IMR-90 (cell line): ENCODE measurements around the gene TCOF1. TPM values are rescaled to one million over a fixed set of nuclear protein-coding genes. Genes with fewer than 3 reads are reported as not detected.

Experiments
- ATAC-seq: fragments of 200-7000 bp; cut with Tn5 transposase; 2 replicates; pipeline ENCODE4 v1.9.1; 2020; ENCODE audit warnings: low read depth, mild to moderate bottlenecking, moderate library complexity
- BruUV-seq: library from RNA; stranded (reverse); fragments of 400-500 nt; replicated peaks from 2 replicates; lab custom pipeline; 2021; lab: Mats Ljungman, UMichigan
- CTCF ChIA-PET: fragments of 300-600 bp; formaldehyde crosslinking; extraction: SDS; loops from one replicate; lab custom pipeline; 2021; ENCODE audit warnings: antibody characterized with exemption; lab: Yijun Ruan, JAX
- POLR2A ChIA-PET: fragments of 300-600 bp; sonication (Branson Sonifier 250); formaldehyde crosslinking; loops from one replicate; lab custom pipeline; 2022; ENCODE audit warnings: antibody characterized with exemption; ENCODE audit not compliant: unreplicated experiment; lab: Charles Lee
- DNase-seq: peaks from one replicate; pipeline ENCODE4 v3.0.0; 2013
- H2AFZ ChIP-seq: replicated peaks from 2 replicates; pipeline ENCODE3; 2013; ENCODE audit warnings: low read length, mild to moderate bottlenecking; ENCODE audit not compliant: poor library complexity
- H2AK5ac ChIP-seq: 2 replicates; pipeline ENCODE4 v1.6.1; 2013; ENCODE audit warnings: low read depth, low read length, inconsistent platforms
- H2AK9ac ChIP-seq: replicated peaks from 2 replicates; pipeline ENCODE3; 2013; ENCODE audit warnings: mild to moderate bottlenecking, low read depth, low read length, moderate library complexity; ENCODE audit not compliant: poor library complexity
- H2BK120ac ChIP-seq: 2 replicates; pipeline ENCODE4 v1.6.1; 2013; ENCODE audit warnings: low read depth, low read length, inconsistent platforms
- H2BK15ac ChIP-seq: 3 replicates; pipeline ENCODE4 v1.6.1; 2013; ENCODE audit warnings: low read depth, low read length, inconsistent platforms
- H2BK20ac ChIP-seq: 2 replicates; pipeline ENCODE4 v1.6.1; 2013; ENCODE audit warnings: low read depth, mild to moderate bottlenecking, inconsistent platforms, low read length, moderate library complexity
- H2BK5ac ChIP-seq: 2 replicates; pipeline ENCODE4 v1.6.1; 2013; ENCODE audit warnings: mild to moderate bottlenecking, low read depth, low read length, inconsistent platforms; ENCODE audit not compliant: poor library complexity, severe bottlenecking
- H3K14ac ChIP-seq: replicated peaks from 2 replicates; pipeline ENCODE4 v1.6.1; 2013; ENCODE audit warnings: low read depth, low read length, inconsistent platforms
- H3K18ac ChIP-seq: 2 replicates; pipeline ENCODE4 v1.6.1; 2013; ENCODE audit warnings: low read depth, low read length, control low read depth
- H3K23ac ChIP-seq: 2 replicates; pipeline ENCODE4 v1.6.1; 2013; ENCODE audit warnings: low read depth, low read length, inconsistent platforms
- H3K27ac ChIP-seq: 2 replicates; pipeline ENCODE4 v1.5.1; 2013; ENCODE audit warnings: mild to moderate bottlenecking, control low read depth, low read length; ENCODE audit not compliant: insufficient read depth
- H3K27me3 ChIP-seq: 2 replicates; pipeline ENCODE4 v1.6.1; 2013; ENCODE audit warnings: low read length; ENCODE audit not compliant: control insufficient read depth, insufficient read depth
- H3K36me3 ChIP-seq: 2 replicates; pipeline ENCODE4 v1.6.1; 2013; ENCODE audit warnings: low read length, mixed read lengths; ENCODE audit not compliant: control insufficient read depth, insufficient read depth
- H3K4ac ChIP-seq: 2 replicates; pipeline ENCODE4 v1.6.1; 2013; ENCODE audit warnings: low read depth, low read length, inconsistent platforms
- H3K4me1 ChIP-seq: 2 replicates; pipeline ENCODE4 v1.6.1; 2013; ENCODE audit warnings: low read length, mixed read lengths; ENCODE audit not compliant: control insufficient read depth, insufficient read depth
- H3K4me2 ChIP-seq: 2 replicates; pipeline ENCODE4 v1.6.1; 2013; ENCODE audit warnings: low read depth, mild to moderate bottlenecking, control low read depth, low read length, moderate library complexity
- H3K4me3 ChIP-seq: 2 replicates; pipeline ENCODE4 v1.5.1; 2013; ENCODE audit warnings: low read depth, mild to moderate bottlenecking, control low read depth, low read length, moderate library complexity; ENCODE audit not compliant: insufficient read depth
- H3K56ac ChIP-seq: 2 replicates; pipeline ENCODE4 v1.6.1; 2013; ENCODE audit warnings: low read length, inconsistent platforms; ENCODE audit not compliant: insufficient read depth; ENCODE audit errors: extremely low read depth
- H3K79me1 ChIP-seq, 2 experiments: 2 replicates each; pipeline ENCODE4 v1.6.1; 2013; ENCODE audit warnings: low read length in 2 of 2, inconsistent platforms in 1 of 2, low read depth in 1 of 2
- H3K9ac ChIP-seq: 2 replicates; pipeline ENCODE4 v1.6.1; 2013; ENCODE audit warnings: low read depth, low read length, control low read depth
- H3K9me1 ChIP-seq: 2 replicates; pipeline ENCODE4 v1.6.1; 2013; ENCODE audit warnings: low read length, inconsistent platforms; ENCODE audit not compliant: insufficient read depth
- H3K9me3 ChIP-seq: 2 replicates; pipeline ENCODE4 v1.6.1; 2013; ENCODE audit warnings: low read length; ENCODE audit not compliant: control insufficient read depth, insufficient read depth
- H4K20me1 ChIP-seq: 2 replicates; pipeline ENCODE4 v1.6.1; 2013; ENCODE audit warnings: low read length, inconsistent platforms; ENCODE audit not compliant: insufficient read depth
- H4K5ac ChIP-seq: 2 replicates; pipeline ENCODE4 v1.6.1; 2013; ENCODE audit warnings: mild to moderate bottlenecking, low read depth, low read length, control low read depth
- H4K8ac ChIP-seq, 2 experiments: 2 replicates each; pipeline ENCODE4 v1.6.1; 2013; ENCODE audit warnings: low read depth in 2 of 2, low read length in 2 of 2, control low read depth in 1 of 2, inconsistent platforms in 1 of 2
- H4K91ac ChIP-seq: 2 replicates; pipeline ENCODE4 v1.6.1; 2013; ENCODE audit warnings: low read depth, low read length, inconsistent platforms; ENCODE audit not compliant: insufficient read depth
- CEBPB ChIP-seq: IDR thresholded peaks from 2 replicates; pipeline ENCODE4 v1.6.1; 2012; ENCODE audit warnings: low read depth, low read length, improper control_type of control experiment
- CHD1 ChIP-seq: IDR thresholded peaks from 2 replicates; pipeline ENCODE4 v1.6.1; 2012; ENCODE audit warnings: low read depth, low read length, improper control_type of control experiment
- CTCF ChIP-seq: conservative IDR thresholded peaks from 2 replicates; pipeline ENCODE4 v1.5.1; 2012; ENCODE audit warnings: mild to moderate bottlenecking, low read depth, low read length, improper control_type of control experiment
- FOS ChIP-seq: fragments of 150-350 bp; IDR thresholded peaks from 2 replicates; pipeline ENCODE4 v1.6.1; 2016; ENCODE audit warnings: low read depth, low read length
- MAFK ChIP-seq: IDR thresholded peaks from 2 replicates; pipeline ENCODE4 v1.6.1; 2012; ENCODE audit warnings: low read depth, low read length, improper control_type of control experiment
- MAZ ChIP-seq: IDR thresholded peaks from 2 replicates; pipeline ENCODE4 v1.6.1; 2012; ENCODE audit warnings: low read depth, mild to moderate bottlenecking, low read length, improper control_type of control experiment, moderate library complexity, borderline replicate concordance
- MXI1 ChIP-seq: IDR thresholded peaks from 2 replicates; pipeline ENCODE4 v1.6.1; 2012; ENCODE audit warnings: low read depth, mild to moderate bottlenecking, low read length, moderate library complexity, borderline replicate concordance
- NFE2L2 ChIP-seq: fragments of 150-350 bp; IDR thresholded peaks from 2 replicates; pipeline ENCODE4 v1.6.1; 2016; ENCODE audit warnings: low read depth, mild to moderate bottlenecking, low read length
- POLR2A ChIP-seq: IDR thresholded peaks from 2 replicates; pipeline ENCODE4 v1.6.1; 2012; ENCODE audit warnings: mild to moderate bottlenecking, low read depth, low read length
- RAD21 ChIP-seq: IDR thresholded peaks from 2 replicates; pipeline ENCODE4 v1.6.1; 2012; ENCODE audit warnings: low read length, improper control_type of control experiment
- RCOR1 ChIP-seq: IDR thresholded peaks from 2 replicates; pipeline ENCODE4 v1.6.1; 2012; ENCODE audit warnings: mild to moderate bottlenecking, low read length, improper control_type of control experiment; ENCODE audit not compliant: insufficient replicate concordance
- RFX5 ChIP-seq: IDR thresholded peaks from 2 replicates; pipeline ENCODE4 v1.8.0; 2012; ENCODE audit warnings: low read depth, mild to moderate bottlenecking, low read length, moderate library complexity
- SMC3 ChIP-seq: fragments of 150-350 bp; IDR thresholded peaks from 2 replicates; pipeline ENCODE4 v1.6.1; 2016; ENCODE audit warnings: low read depth, mild to moderate bottlenecking, antibody characterized with exemption, low read length, moderate library complexity
- USF2 ChIP-seq: fragments of 150-350 bp; IDR thresholded peaks from 2 replicates; pipeline ENCODE4 v1.6.1; 2017; ENCODE audit warnings: mild to moderate bottlenecking, antibody characterized with exemption, low read length, low read depth
- WGBS, 2 experiments: methylation state at CpG; one replicate each; pipeline versions ENCODE4 v1.1.5 to v1.1.7; 2013; ENCODE audit warnings: missing lambda C conversion rate in 2 of 2; ENCODE audit not compliant: insufficient read length in 1 of 2; ENCODE audit errors: extremely low coverage in 2 of 2; 5-methylcytosine and 5-hydroxymethylcytosine counted together
- dilution Hi-C: fragments of 300-500 bp; cut with HindIII; formaldehyde crosslinking; loops from one replicate; pipeline ENCODE4 v1.14.3; 2018; ENCODE audit warnings: low sequenced_read_pairs; ENCODE audit not compliant: unreplicated experiment
- in situ Hi-C: fragments of 300-500 bp; cut with MboI; formaldehyde crosslinking; loops from 3 replicates; pipeline ENCODE4 v1.14.3; 2019; ENCODE audit warnings: low sequenced_read_pairs, inconsistent platforms, mixed read lengths
- intact Hi-C: fragments of 100-400 bp; cut with micrococcal nuclease; formaldehyde crosslinking; loops from 2 replicates; pipeline ENCODE4 v1.10.0; 2022
- polyA plus RNA-seq, 3 experiments: library from polyadenylated mRNA; depleted of rRNA; stranded (reverse); fragments of >200 nt; gene quantifications; 2 replicates each; pipeline ENCODE4 v1.2.3, GENCODE V29; 2012; ENCODE audit warnings: low replicate concordance in 1 of 3
- total RNA-seq: library from RNA; depleted of rRNA; stranded (reverse); fragments of >200 nt; gene quantifications from 2 replicates; pipeline ENCODE4 v1.2.3, GENCODE V29; 2012
- TF ChIP-seq, protein P1 (sequence below): fragments of 150-350 bp; IDR thresholded peaks from 2 replicates; pipeline ENCODE4 v1.6.1; 2016; ENCODE audit warnings: low read depth, mild to moderate bottlenecking, low read length, moderate library complexity, borderline replicate concordance

TCOF1 gene
- total and polyA plus RNA-seq, 2 of the 4 experiments (the other 2 are of a cell fraction): 18.2 to 19.7 TPM

GRCh38 chr5:150404941-150405816 lies 47.7 kb downstream of the TCOF1 start:
- intact Hi-C loops (no loop called here), dilution Hi-C loops (no loop called here), in situ Hi-C loops (no loop called here)
- ATAC-seq (no peak), DNase-seq (no peak)
- no peak overlapping the region for H2AFZ ChIP-seq
- H2AK9ac ChIP-seq: peak overlapping the region; percentile 7
- no peak overlapping the region for H2BK15ac ChIP-seq
- H3K9me1 ChIP-seq: peaks cover 20% of the 10 kb centered on the region
- no peak overlapping the region for H4K8ac ChIP-seq
- no peak overlapping the region for H3K18ac ChIP-seq
- no peak overlapping the region for H3K9ac ChIP-seq
- H3K23ac ChIP-seq: no peak overlapping the region
- no peak overlapping the region for H2BK5ac ChIP-seq
- no peak overlapping the region for H3K56ac ChIP-seq
- H4K20me1 ChIP-seq: no peaks in the 10 kb centered on the region
- H3K36me3 ChIP-seq: peaks cover 11% of the 10 kb centered on the region
- H2AK5ac ChIP-seq: no peak overlapping the region
- H2BK120ac ChIP-seq: no peak overlapping the region
- no peak overlapping the region for H3K4me3 ChIP-seq
- no peak overlapping the region for H2BK20ac ChIP-seq
- BruUV-seq: no TSS peak
- no peak overlapping the region for H3K4me2 ChIP-seq
- CTCF ChIA-PET: interaction anchor here (0.5 kb wide), 1 partner anchor 18 kb away, joined by 3 read pairs; no protein-coding TSS in a partner anchor
- peaks cover 0 to 4% of the 10 kb centered on the region in 2 experiments; a peak in 1 of 4 replicates for H3K79me1 ChIP-seq
- H3K14ac ChIP-seq: no peak overlapping the region
- no peak overlapping the region for H4K91ac ChIP-seq
- no peaks in the 10 kb centered on the region for H3K4me1 ChIP-seq
- no peak overlapping the region for H4K5ac ChIP-seq
- no peaks in the 10 kb centered on the region for H3K9me3 ChIP-seq
- POLR2A ChIA-PET: no interaction called here
- no peak overlapping the region for H3K27ac ChIP-seq
- no peak overlapping the region for H3K4ac ChIP-seq
- H3K27me3 ChIP-seq: no peaks in the 10 kb centered on the region
- 83% methylated on average over 1 of the region's 9 CpGs; no CpG with 5 or more reads in 1 of the 2 experiments for WGBS, 2 experiments
- TF ChIP-seq CEBPB (no peak), RAD21 (no peak), CHD1 (no peak), MAFK (no peak), MXI1 (no peak), FOS (no peak), RFX5 (no peak), NFE2L2 (no peak), CTCF (no peak), SMC3 (no peak), USF2 (no peak), MAZ (no peak), RCOR1 (no peak), POLR2A (no peak)
- TF ChIP-seq, protein P1, sequence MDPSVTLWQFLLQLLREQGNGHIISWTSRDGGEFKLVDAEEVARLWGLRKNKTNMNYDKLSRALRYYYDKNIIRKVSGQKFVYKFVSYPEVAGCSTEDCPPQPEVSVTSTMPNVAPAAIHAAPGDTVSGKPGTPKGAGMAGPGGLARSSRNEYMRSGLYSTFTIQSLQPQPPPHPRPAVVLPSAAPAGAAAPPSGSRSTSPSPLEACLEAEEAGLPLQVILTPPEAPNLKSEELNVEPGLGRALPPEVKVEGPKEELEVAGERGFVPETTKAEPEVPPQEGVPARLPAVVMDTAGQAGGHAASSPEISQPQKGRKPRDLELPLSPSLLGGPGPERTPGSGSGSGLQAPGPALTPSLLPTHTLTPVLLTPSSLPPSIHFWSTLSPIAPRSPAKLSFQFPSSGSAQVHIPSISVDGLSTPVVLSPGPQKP: no peak
